Naive thymus-derived CD4-positive, alpha-beta T cell (primary cell): ENCODE results near the gene UBA1. TPM values are rescaled to one million over a fixed set of nuclear protein-coding genes. Genes with fewer than 3 reads are reported as not detected.

Experiments used
- ATAC-seq: fragments of 150-1000 bp; cut with Tn5 transposase; 2 replicates; pipeline ENCODE4 v1.10.0; 2021; ENCODE audit warnings: mild to moderate bottlenecking, moderate library complexity
- CTCF ChIA-PET: fragments of 350-600 bp; sonication (Branson Sonifier 250); formaldehyde crosslinking; loops from one replicate; lab custom pipeline; 2021; ENCODE audit warnings: antibody characterized with exemption; lab: Charles Lee
- POLR2A ChIA-PET: fragments of 350-600 bp; sonication (Branson Sonifier 250); formaldehyde crosslinking; loops from one replicate; lab custom pipeline; 2021; ENCODE audit warnings: antibody characterized with exemption, inconsistent platforms; lab: Charles Lee
- DNase-seq, 9 donors: peaks; one replicate each; pipeline versions ENCODE4 v3.0.0 to v3.0.0-alpha.2; 2020 to 2022; ENCODE audit warnings: mixed read lengths in 1 of 9
- H3K27ac ChIP-seq: one replicate; pipeline ENCODE4 v1.7.0; 2013; ENCODE audit warnings: mild to moderate bottlenecking, low read depth, low read length, moderate library complexity
- H3K27me3 ChIP-seq, 2 donors: one replicate each; pipeline ENCODE4 v1.7.0; 2013; ENCODE audit warnings: low read length in 2 of 2, mild to moderate bottlenecking in 2 of 2, moderate library complexity in 2 of 2; ENCODE audit not compliant: control insufficient read depth in 2 of 2, insufficient read depth in 2 of 2
- H3K36me3 ChIP-seq, 3 experiments: 1 replicate in 2 of 3; 2 replicates in 1 of 3; pipeline ENCODE4 v1.7.0; 2013; ENCODE audit warnings: low read length in 3 of 3, mild to moderate bottlenecking in 3 of 3, moderate library complexity in 1 of 3; ENCODE audit not compliant: insufficient read depth in 3 of 3, control insufficient read depth in 2 of 3
- H3K4me1 ChIP-seq, 2 donors: one replicate each; pipeline ENCODE4 v1.7.0; 2013; ENCODE audit warnings: low read length in 2 of 2, mild to moderate bottlenecking in 2 of 2, moderate library complexity in 1 of 2; ENCODE audit not compliant: control insufficient read depth in 2 of 2, insufficient read depth in 2 of 2
- H3K4me3 ChIP-seq: 2 replicates; pipeline ENCODE4 v1.7.0; 2013; ENCODE audit warnings: mild to moderate bottlenecking, low read length
- H3K9me3 ChIP-seq, 3 experiments: 1 replicate in 2 of 3; 2 replicates in 1 of 3; pipeline ENCODE4 v1.7.0; 2013; ENCODE audit warnings: low read length in 3 of 3; ENCODE audit not compliant: control insufficient read depth in 2 of 3
- H3K27ac Mint-ChIP-seq, 9 donors: one replicate each; pipeline ENCODE4 v1.8.0; 2020 to 2022; ENCODE audit warnings: mixed read lengths in 9 of 9, mild to moderate bottlenecking in 8 of 9, moderate library complexity in 5 of 9, inconsistent platforms in 2 of 9
- H3K27me3 Mint-ChIP-seq, 5 donors: one replicate each; pipeline ENCODE4 v1.8.0; 2021 to 2022; ENCODE audit warnings: mixed read lengths in 5 of 5, mild to moderate bottlenecking in 1 of 5
- H3K36me3 Mint-ChIP-seq, 5 donors: one replicate each; pipeline ENCODE4 v1.8.0; 2020 to 2022; ENCODE audit warnings: mixed read lengths in 5 of 5, mild to moderate bottlenecking in 3 of 5, inconsistent platforms in 1 of 5
- H3K4me1 Mint-ChIP-seq, 7 donors: one replicate each; pipeline ENCODE4 v1.8.0; 2020 to 2022; ENCODE audit warnings: mixed read lengths in 7 of 7, mild to moderate bottlenecking in 3 of 7, inconsistent platforms in 1 of 7
- H3K4me3 Mint-ChIP-seq, 10 donors: one replicate each; pipeline ENCODE4 v1.8.0; 2020 to 2022; ENCODE audit warnings: mild to moderate bottlenecking in 10 of 10, mixed read lengths in 10 of 10, moderate library complexity in 6 of 10, inconsistent platforms in 2 of 10
- H3K9me3 Mint-ChIP-seq, 11 donors: one replicate each; pipeline ENCODE4 v1.8.0; 2020 to 2022; ENCODE audit warnings: mixed read lengths in 11 of 11, mild to moderate bottlenecking in 4 of 11, inconsistent platforms in 1 of 11, moderate library complexity in 1 of 11
- intact Hi-C, 2 donors: fragments of 100-400 bp; cut with micrococcal nuclease; formaldehyde crosslinking; loops; one replicate each; pipeline ENCODE4 v1.15.1; 2023
- polyA plus RNA-seq, 2 donors: library from polyadenylated mRNA; unstranded; fragments of 300-500 nt; fragmentation: Illumina TruSeq; gene quantifications; one replicate each; pipeline ENCODE4 v1.2.3, GENCODE V29; 2021
- total RNA-seq, 6 experiments: library from RNA in 5 of 6; stranded (reverse) in 5 of 6; gene quantifications; 1 replicate in 5 of 6; 2 replicates in 1 of 6; pipeline ENCODE4 v1.2.3 and lab custom pipeline; 2021 to 2026

UBA1 gene
- total and polyA plus RNA-seq, 7 experiments from 2014 or later, result 98.0 to 187 (median 128) TPM

GRCh38 chrX:47244676-47245075 is 51.0 kb downstream of the UBA1 start:
- peaks cover 0 to 8% (median 0%) of the 10 kb centered on the region in 7 donors for H3K4me1 Mint-ChIP-seq
- no peak overlapping the region for H3K4me3 Mint-ChIP-seq
- ATAC-seq (no peak), DNase-seq (no peak)
- no peaks in the 10 kb centered on the region for H3K4me1 ChIP-seq
- H3K27me3 ChIP-seq, result no peaks in the 10 kb centered on the region
- intact Hi-C loops, result no loop called here
- no peak overlapping the region for H3K27ac ChIP-seq
- peak overlapping the region in 1 of 9 donors; percentile 41 for H3K27ac Mint-ChIP-seq
- peaks cover 0 to 4% (median 0%) of the 10 kb centered on the region in 11 donors for H3K9me3 Mint-ChIP-seq
- no peaks in the 10 kb centered on the region for H3K9me3 ChIP-seq
- no peak overlapping the region for H3K4me3 ChIP-seq
- CTCF ChIA-PET, result no interaction called here
- POLR2A ChIA-PET, result interaction anchor here (0.6 to 0.7 kb wide), 2 partner anchors 265 to 1330 kb away, joined by 3 to 4 read pairs; no protein-coding TSS in a partner anchor
- no peaks in the 10 kb centered on the region for H3K27me3 Mint-ChIP-seq
- peaks cover 0 to 75% (median 6%) of the 10 kb centered on the region in 3 experiments for H3K36me3 ChIP-seq
- H3K36me3 Mint-ChIP-seq, result peaks cover 0 to 47% (median 18%) of the 10 kb centered on the region in 5 donors

- H3K36me3 ChIP-seq, result peaks cover 0 to 70% (median 3%) of the 10 kb centered on the region in 3 experiments
- Mint-ChIP-seq H3K9me3 (peaks cover 0 to 6% (median 0%) of the 10 kb centered on the region in 11 donors), H3K27ac (no peak overlapping the region), H3K27me3 (no peaks in the 10 kb centered on the region), H3K36me3 (peaks cover 0 to 42% (median 20%) of the 10 kb centered on the region in 5 donors), H3K4me1 (peaks cover 0 to 8% (median 0%) of the 10 kb centered on the region in 7 donors), H3K4me3 (no peak overlapping the region)
- CTCF ChIA-PET, result no interaction called here
- H3K4me3 ChIP-seq, result no peak overlapping the region
- POLR2A ChIA-PET, result interaction anchor here (0.6 kb wide), 1 partner anchor 264 kb away, joined by 3 read pairs; no protein-coding TSS in a partner anchor
- H3K9me3 ChIP-seq, result no peaks in the 10 kb centered on the region
- H3K27ac ChIP-seq, result no peak overlapping the region
- H3K27me3 ChIP-seq, result no peaks in the 10 kb centered on the region
- no peaks in the 10 kb centered on the region for H3K4me1 ChIP-seq
- intact Hi-C loops, result no loop called here
- no peak for DNase-seq
- no peak for ATAC-seq
These were observed 51.5 kb downstream of the UBA1 start for GRCh38 chrX:47245156-47245555.

GRCh38 chrX:47247206-47247998 is 53.8 kb downstream of the UBA1 start:
- Histone ChIP-seq H3K27ac (no peak overlapping the region), H3K9me3 (no peaks in the 10 kb centered on the region), H3K4me1 (no peaks in the 10 kb centered on the region), H3K27me3 (no peaks in the 10 kb centered on the region), H3K36me3 (peaks cover 0 to 48% (median 0%) of the 10 kb centered on the region in 3 experiments), H3K4me3 (no peak overlapping the region)
- ATAC-seq (no peak), DNase-seq (no peak)
- POLR2A ChIA-PET, result no interaction called here
- H3K36me3 Mint-ChIP-seq, result peaks cover 0 to 28% (median 14%) of the 10 kb centered on the region in 5 donors
- no peaks in the 10 kb centered on the region for H3K27me3 Mint-ChIP-seq
- peaks cover 0 to 8% (median 0%) of the 10 kb centered on the region in 7 donors for H3K4me1 Mint-ChIP-seq
- no peak overlapping the region for H3K4me3 Mint-ChIP-seq
- H3K27ac Mint-ChIP-seq, result peak overlapping the region in 3 of 9 donors; percentile 13 to 71 (median 19)
- H3K9me3 Mint-ChIP-seq, result peaks cover 0 to 4% (median 0%) of the 10 kb centered on the region in 11 donors
- intact Hi-C loops, result no loop called here
- CTCF ChIA-PET, result no interaction called here

GRCh38 chrX:47247999-47248320 is 54.3 kb downstream of the UBA1 start:
- Histone ChIP-seq H3K4me3 (no peak overlapping the region), H3K9me3 (no peaks in the 10 kb centered on the region), H3K4me1 (no peaks in the 10 kb centered on the region), H3K27me3 (no peaks in the 10 kb centered on the region), H3K27ac (no peak overlapping the region), H3K36me3 (peaks cover 0 to 45% (median 0%) of the 10 kb centered on the region in 3 experiments)
- POLR2A ChIA-PET, result no interaction called here
- CTCF ChIA-PET, result no interaction called here
- peak overlapping the region in 1 of 10 donors; percentile 6 for H3K4me3 Mint-ChIP-seq
- DNase-seq (no peak), ATAC-seq (no peak)
- intact Hi-C loops, result no loop called here
- H3K36me3 Mint-ChIP-seq, result peaks cover 0 to 28% (median 14%) of the 10 kb centered on the region in 5 donors
- H3K27ac Mint-ChIP-seq, result peak overlapping the region in 3 of 9 donors; percentile 10 to 79 (median 71)
- peaks cover 0 to 8% (median 0%) of the 10 kb centered on the region in 7 donors for H3K4me1 Mint-ChIP-seq
- peaks cover 0 to 4% (median 0%) of the 10 kb centered on the region in 11 donors for H3K9me3 Mint-ChIP-seq
- H3K27me3 Mint-ChIP-seq, result no peaks in the 10 kb centered on the region

GRCh38 chrX:47248576-47248975 is 54.9 kb downstream of the UBA1 start:
- peaks cover 0 to 28% (median 14%) of the 10 kb centered on the region in 5 donors for H3K36me3 Mint-ChIP-seq
- POLR2A ChIA-PET, result no interaction called here
- H3K4me1 Mint-ChIP-seq, result peaks cover 0 to 8% (median 0%) of the 10 kb centered on the region in 7 donors
- Histone ChIP-seq H3K27me3 (no peaks in the 10 kb centered on the region), H3K27ac (no peak overlapping the region), H3K9me3 (no peaks in the 10 kb centered on the region), H3K4me3 (no peak overlapping the region), H3K4me1 (no peaks in the 10 kb centered on the region), H3K36me3 (peaks cover 0 to 41% (median 0%) of the 10 kb centered on the region in 3 experiments)
- no peak overlapping the region for H3K4me3 Mint-ChIP-seq
- intact Hi-C loops, result no loop called here
- CTCF ChIA-PET, result no interaction called here
- DNase-seq (no peak), ATAC-seq (no peak)
- H3K27ac Mint-ChIP-seq, result no peak overlapping the region
- H3K9me3 Mint-ChIP-seq, result peaks cover 0 to 4% (median 0%) of the 10 kb centered on the region in 11 donors
- H3K27me3 Mint-ChIP-seq, result no peaks in the 10 kb centered on the region

- ATAC-seq (no peak), DNase-seq (no peak)
- H3K4me3 ChIP-seq, result no peak overlapping the region
- Mint-ChIP-seq H3K4me1 (peaks cover 0 to 8% (median 0%) of the 10 kb centered on the region in 7 donors), H3K27ac (peak overlapping the region in 1 of 9 donors; percentile 56), H3K9me3 (peaks cover 0 to 12% (median 5%) of the 10 kb centered on the region in 11 donors), H3K4me3 (no peak overlapping the region), H3K27me3 (no peaks in the 10 kb centered on the region), H3K36me3 (peaks cover 0 to 21% (median 14%) of the 10 kb centered on the region in 5 donors)
- no peak overlapping the region for H3K27ac ChIP-seq
- peaks cover 0 to 27% (median 0%) of the 10 kb centered on the region in 3 experiments for H3K36me3 ChIP-seq
- H3K9me3 ChIP-seq, result no peaks in the 10 kb centered on the region
- H3K27me3 ChIP-seq, result no peaks in the 10 kb centered on the region
- H3K4me1 ChIP-seq, result no peaks in the 10 kb centered on the region
- ChIA-PET POLR2A (interaction anchor here (0.6 kb wide), 1 partner anchor 120 kb away, joined by 5 read pairs; no protein-coding TSS in a partner anchor), CTCF (no interaction called here)
- intact Hi-C loops, result no loop called here
These were observed 56.4 kb downstream of the UBA1 start for GRCh38 chrX:47250017-47250347.
